Peyer's patch (tissue), 4 donors: ENCODE measurements around the gene CHCHD1. TPM values are rescaled to one million over a fixed set of nuclear protein-coding genes. Genes with fewer than 3 reads are reported as not detected.

Experiments used
- DNase-seq, 3 donors: peaks; one replicate each; pipeline ENCODE4 v3.0.0-alpha.2; 2017 to 2019
- H3K27ac ChIP-seq, 4 donors: fragments of 200-600 bp; sonication (generic); one replicate each; pipeline ENCODE4 v1.5.1; 2016 to 2019
- H3K27me3 ChIP-seq, 2 donors: fragments of 200-600 bp; sonication (generic); one replicate each; pipeline ENCODE4 v1.5.1; 2019
- H3K36me3 ChIP-seq, 3 donors: fragments of 200-600 bp; sonication (generic); one replicate each; pipeline ENCODE4 v1.5.1; 2016 to 2019
- H3K4me1 ChIP-seq, 4 donors: fragments of 200-600 bp; sonication (generic); one replicate each; pipeline ENCODE4 v1.5.1; 2016 to 2019
- H3K4me3 ChIP-seq, 4 donors: fragments of 200-600 bp; sonication (generic); 1 replicate in 3 of 4; 2 replicates in 1 of 4; pipeline ENCODE4 v1.5.1; 2016 to 2019; ENCODE audit warnings: mild to moderate bottlenecking in 1 of 4
- H3K9me3 ChIP-seq, 4 donors: fragments of 200-600 bp; sonication (generic); one replicate each; pipeline ENCODE4 v1.5.1; 2016 to 2019; ENCODE audit warnings: mild to moderate bottlenecking in 1 of 4
- POLR2A ChIP-seq, 2 donors: fragments of 450-650 bp; IDR thresholded peaks; one replicate each; pipeline ENCODE4 v1.5.1; 2017; ENCODE audit warnings: antibody characterized with exemption in 2 of 2, mild to moderate bottlenecking in 2 of 2, moderate library complexity in 2 of 2
- total RNA-seq, 4 donors: library from RNA; depleted of rRNA; stranded (reverse); fragments of >200 nt; gene quantifications; one replicate each; pipeline ENCODE4 v1.1.0, GENCODE V29; 2016
- TF ChIP-seq, protein P1 (sequence below), 6 experiments: fragments of 450-650 bp in 4 of 6; fragments of 200-600 bp in 2 of 6; sonication (generic) in 1 of 6; IDR thresholded peaks; one replicate each; pipeline ENCODE4 v1.5.1; 2017 to 2019; ENCODE audit warnings: antibody characterized with exemption in 6 of 6, mild to moderate bottlenecking in 3 of 6, moderate library complexity in 1 of 6

CHCHD1 gene
- total RNA-seq, 4 donors from 2014 or later = 9.9 to 36.8 (median 20.9) TPM

DNA sequence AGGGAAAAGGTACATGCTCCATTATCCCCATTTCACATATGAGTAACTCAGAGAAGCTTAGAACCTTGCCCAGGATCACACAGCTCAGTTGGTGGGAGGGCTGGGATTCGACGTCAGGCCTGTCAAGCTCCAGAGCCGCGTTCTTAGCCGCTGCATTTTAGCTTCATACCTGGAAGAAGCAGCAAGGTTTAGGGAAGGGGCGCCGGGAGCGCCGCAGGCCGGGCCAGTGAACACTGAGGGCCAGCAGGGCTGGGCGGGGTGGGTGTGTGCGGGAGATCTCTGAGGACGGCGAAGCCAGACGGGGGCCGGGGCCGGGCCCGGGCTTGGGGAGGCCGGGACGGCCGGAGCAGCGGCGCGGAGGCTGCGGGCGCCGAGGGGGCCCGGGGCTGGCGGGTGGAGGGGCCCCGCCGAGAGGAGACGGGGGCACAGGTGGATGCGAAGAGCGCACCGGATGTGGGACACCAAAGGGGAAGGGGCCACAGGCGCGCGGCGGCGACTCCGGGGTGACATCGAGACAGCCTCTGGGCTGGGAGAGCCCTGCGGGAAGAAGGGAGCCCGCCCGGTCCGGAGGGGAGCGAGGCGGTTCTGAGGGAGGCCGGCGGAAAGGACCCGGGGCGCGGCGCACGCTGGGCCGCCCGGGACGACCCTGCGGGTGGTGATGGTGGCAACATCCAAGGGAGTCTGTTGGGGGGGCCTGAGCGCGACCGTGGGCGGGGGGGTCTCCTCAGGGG is 29.1 kb downstream of the CHCHD1 start:
- H3K27ac ChIP-seq = peak overlapping the region; percentile 90 to 97 (median 92)
- no peaks in the 10 kb centered on the region for H3K9me3 ChIP-seq
- H3K36me3 ChIP-seq = peaks cover 0 to 49% (median 0%) of the 10 kb centered on the region in 3 donors
- TF ChIP-seq, protein P1, sequence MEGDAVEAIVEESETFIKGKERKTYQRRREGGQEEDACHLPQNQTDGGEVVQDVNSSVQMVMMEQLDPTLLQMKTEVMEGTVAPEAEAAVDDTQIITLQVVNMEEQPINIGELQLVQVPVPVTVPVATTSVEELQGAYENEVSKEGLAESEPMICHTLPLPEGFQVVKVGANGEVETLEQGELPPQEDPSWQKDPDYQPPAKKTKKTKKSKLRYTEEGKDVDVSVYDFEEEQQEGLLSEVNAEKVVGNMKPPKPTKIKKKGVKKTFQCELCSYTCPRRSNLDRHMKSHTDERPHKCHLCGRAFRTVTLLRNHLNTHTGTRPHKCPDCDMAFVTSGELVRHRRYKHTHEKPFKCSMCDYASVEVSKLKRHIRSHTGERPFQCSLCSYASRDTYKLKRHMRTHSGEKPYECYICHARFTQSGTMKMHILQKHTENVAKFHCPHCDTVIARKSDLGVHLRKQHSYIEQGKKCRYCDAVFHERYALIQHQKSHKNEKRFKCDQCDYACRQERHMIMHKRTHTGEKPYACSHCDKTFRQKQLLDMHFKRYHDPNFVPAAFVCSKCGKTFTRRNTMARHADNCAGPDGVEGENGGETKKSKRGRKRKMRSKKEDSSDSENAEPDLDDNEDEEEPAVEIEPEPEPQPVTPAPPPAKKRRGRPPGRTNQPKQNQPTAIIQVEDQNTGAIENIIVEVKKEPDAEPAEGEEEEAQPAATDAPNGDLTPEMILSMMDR (IDR thresholded peaks at IDR 0.05) = no peak
- TF ChIP-seq POLR2A (IDR thresholded peaks at IDR 0.05) = no peak
- peaks cover 0 to 10% (median 0%) of the 10 kb centered on the region in 4 donors for H3K4me1 ChIP-seq
- peak; percentile 55 to 76 (median 65) for DNase-seq
- peak overlapping the region; percentile 77 to 99 (median 90) for H3K4me3 ChIP-seq
- no peaks in the 10 kb centered on the region for H3K27me3 ChIP-seq

DNA sequence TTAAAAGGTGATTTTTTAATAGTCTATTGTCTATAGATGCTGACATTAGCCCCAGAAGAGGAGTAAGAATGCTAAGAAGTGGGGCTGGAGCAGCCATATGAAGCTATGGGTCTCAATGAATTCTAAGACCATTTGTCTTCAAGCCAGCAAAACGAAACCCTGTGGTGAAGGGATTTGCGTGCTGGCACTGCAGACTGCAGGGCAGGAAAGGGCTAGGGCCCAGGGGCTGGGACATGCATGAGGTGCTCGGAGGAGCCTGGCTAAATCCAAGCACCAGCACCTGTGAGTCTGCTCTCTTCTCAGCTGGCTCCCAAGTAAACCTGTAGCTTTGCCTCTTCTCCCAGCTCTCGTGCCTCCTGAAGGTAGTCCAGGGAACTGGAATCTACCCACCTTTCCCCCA is 30.8 kb downstream of the CHCHD1 start:
- DNase-seq = no peak
- Histone ChIP-seq H3K4me1 (peaks cover 0 to 10% (median 0%) of the 10 kb centered on the region in 4 donors), H3K4me3 (no peak overlapping the region), H3K36me3 (peaks cover 0 to 50% (median 0%) of the 10 kb centered on the region in 3 donors), H3K9me3 (no peaks in the 10 kb centered on the region), H3K27me3 (no peaks in the 10 kb centered on the region), H3K27ac (peak overlapping the region in 2 of 4 donors; percentile 8 to 97)
- TF ChIP-seq, protein P1 (IDR thresholded peaks at IDR 0.05) = no peak
- TF ChIP-seq POLR2A (IDR thresholded peaks at IDR 0.05) = no peak

DNA sequence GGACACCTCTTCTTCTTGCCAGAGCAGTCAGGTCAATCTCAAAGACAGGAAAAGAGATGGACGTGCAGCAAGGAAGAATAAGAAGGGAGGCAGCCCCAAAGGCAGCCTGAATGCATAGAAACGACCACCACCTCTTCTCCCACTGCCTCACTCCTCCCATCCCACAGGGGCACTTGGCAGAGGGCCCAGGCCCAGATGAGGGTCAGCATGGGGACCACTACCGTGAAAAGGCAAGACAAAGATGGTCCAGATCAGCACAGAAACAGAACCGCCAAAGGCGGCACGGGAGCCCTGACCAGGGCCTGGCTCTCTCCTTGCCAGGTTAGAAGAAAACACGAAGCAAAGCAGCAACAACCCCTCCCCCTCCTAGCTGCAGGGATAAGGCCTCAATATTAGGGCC is 31.5 kb downstream of the CHCHD1 start:
- H3K4me1 ChIP-seq = peaks cover 0 to 10% (median 0%) of the 10 kb centered on the region in 4 donors
- no peak overlapping the region for H3K27ac ChIP-seq
- H3K27me3 ChIP-seq = no peaks in the 10 kb centered on the region
- no peaks in the 10 kb centered on the region for H3K9me3 ChIP-seq
- no peak overlapping the region for H3K4me3 ChIP-seq
- peaks cover 0 to 49% (median 0%) of the 10 kb centered on the region in 3 donors for H3K36me3 ChIP-seq
- TF ChIP-seq, protein P1 (IDR thresholded peaks at IDR 0.05) = no peak
- TF ChIP-seq POLR2A (IDR thresholded peaks at IDR 0.05) = no peak
- DNase-seq = no peak

DNA sequence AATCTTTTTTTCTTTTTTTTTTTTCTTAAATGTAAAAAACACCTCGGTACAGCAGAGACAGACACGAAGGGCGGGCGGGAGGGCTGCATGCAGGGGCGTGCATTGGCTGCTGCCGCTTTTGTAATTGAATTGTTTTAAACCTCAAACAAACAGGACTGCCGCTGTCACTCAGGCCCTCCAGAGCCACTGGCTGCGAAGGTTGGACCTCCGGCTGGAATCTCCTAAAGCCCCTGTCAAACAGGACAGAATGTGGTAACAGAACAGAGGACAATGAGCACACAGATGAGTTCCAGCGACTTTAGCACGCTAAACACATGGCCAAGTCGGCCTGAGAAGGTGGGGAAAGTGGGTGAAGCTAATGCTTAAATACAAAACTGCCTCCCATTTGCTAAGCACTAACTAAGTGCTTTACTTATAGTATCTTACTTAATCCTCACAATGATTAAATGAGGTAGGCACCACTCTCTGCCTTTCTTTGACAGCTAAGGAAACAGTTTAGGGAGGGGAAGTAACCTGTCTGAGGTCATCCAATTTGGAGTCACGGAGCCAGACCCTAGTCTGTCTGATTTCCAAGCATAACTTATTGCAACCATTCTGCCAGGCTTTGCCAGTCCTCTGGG is 32.5 kb downstream of the CHCHD1 start:
- Histone ChIP-seq H3K36me3 (peaks cover 0 to 50% (median 0%) of the 10 kb centered on the region in 3 donors), H3K4me3 (no peak overlapping the region), H3K27me3 (no peaks in the 10 kb centered on the region), H3K27ac (no peak overlapping the region), H3K4me1 (peaks cover 0 to 13% (median 0%) of the 10 kb centered on the region in 4 donors), H3K9me3 (no peaks in the 10 kb centered on the region)
- no peak for DNase-seq
- TF ChIP-seq POLR2A (IDR thresholded peaks at IDR 0.05) = no peak
- TF ChIP-seq, protein P1 (IDR thresholded peaks at IDR 0.05) = no peak

DNA sequence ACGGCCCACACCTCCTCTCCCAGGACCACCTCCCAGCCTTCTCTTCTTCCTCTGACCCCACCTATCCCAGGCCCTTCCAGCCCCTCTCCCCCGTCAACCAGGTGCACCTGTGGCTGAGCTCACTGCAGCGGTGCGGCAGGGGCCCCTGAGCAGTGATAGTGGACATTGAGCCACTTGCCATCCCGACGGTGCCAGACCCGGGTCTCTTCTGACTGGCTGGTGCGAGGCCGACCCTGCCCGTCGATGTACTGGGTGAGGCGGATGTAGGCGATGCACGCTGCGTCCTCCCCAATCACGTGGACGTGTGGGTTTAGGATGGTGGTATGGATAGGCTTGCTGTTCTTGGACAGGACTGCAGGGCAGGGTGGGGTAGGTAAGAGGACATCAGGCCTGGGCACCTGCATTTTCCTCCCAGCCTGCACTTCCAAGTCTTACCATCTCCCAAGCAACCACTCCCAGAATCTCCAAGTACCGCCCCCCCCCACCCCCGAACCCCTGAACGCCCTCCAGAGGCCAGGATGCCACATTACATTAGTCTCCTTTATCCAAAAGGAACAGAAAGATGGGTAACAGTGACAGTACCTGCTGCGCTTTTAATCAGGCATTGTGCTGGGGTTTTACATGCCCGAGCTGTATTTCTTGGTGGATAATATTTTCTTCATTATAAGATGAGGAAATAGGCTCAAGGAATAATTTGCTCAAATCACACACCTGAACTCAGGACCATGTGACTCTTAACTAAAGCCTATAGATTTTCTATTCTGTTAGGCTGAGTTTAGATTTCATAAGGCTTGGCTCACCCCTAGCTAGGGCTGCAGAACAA is 33.3 kb downstream of the CHCHD1 start:
- peaks cover 0 to 16% (median 0%) of the 10 kb centered on the region in 4 donors for H3K4me1 ChIP-seq
- TF ChIP-seq, protein P1 (IDR thresholded peaks at IDR 0.05) = no peak
- no peak for TF ChIP-seq POLR2A (IDR thresholded peaks at IDR 0.05)
- H3K27me3 ChIP-seq = no peaks in the 10 kb centered on the region
- no peaks in the 10 kb centered on the region for H3K9me3 ChIP-seq
- H3K36me3 ChIP-seq = peaks cover 0 to 56% (median 0%) of the 10 kb centered on the region in 3 donors
- no peak overlapping the region for H3K4me3 ChIP-seq
- DNase-seq = no peak
- no peak overlapping the region for H3K27ac ChIP-seq
